Esophagus squamous epithelium (tissue), 5 donors: ENCODE measurements around the gene MRPL43. TPM values are rescaled to one million over a fixed set of nuclear protein-coding genes. Genes with fewer than 3 reads are reported as not detected.
A peak's percentile ranks its signal among the peaks of the same experiment; 100 is the strongest.

Experiments
- DNase-seq: peaks from one replicate; lab custom pipeline; 2025; lab: John Stamatoyannopoulos, UW
- H3K27ac ChIP-seq, 4 donors: fragments of 200-600 bp; sonication (generic); one replicate each; pipeline ENCODE4 v1.5.1; 2016 to 2019; ENCODE audit warnings: mild to moderate bottlenecking in 1 of 4
- H3K27me3 ChIP-seq, 4 donors: fragments of 200-600 bp; sonication (generic); 1 replicate in 3 of 4; 2 replicates in 1 of 4; pipeline versions ENCODE4 v1.5.1 to v1.6.0; 2017 to 2021; ENCODE audit warnings: antibody characterized with exemption in 1 of 4
- H3K36me3 ChIP-seq, 3 donors: fragments of 200-600 bp; sonication (generic); one replicate each; pipeline ENCODE4 v1.5.1; 2016 to 2019
- H3K4me1 ChIP-seq, 3 donors: fragments of 200-600 bp; sonication (generic); one replicate each; pipeline ENCODE4 v1.5.1; 2017 to 2019
- H3K4me3 ChIP-seq, 4 donors: fragments of 200-600 bp; sonication (generic); 1 replicate in 3 of 4; 2 replicates in 1 of 4; pipeline ENCODE4 v1.5.1; 2016 to 2019; ENCODE audit warnings: mild to moderate bottlenecking in 2 of 4, moderate library complexity in 1 of 4
- H3K9me3 ChIP-seq, 3 donors: fragments of 200-600 bp; sonication (generic); one replicate each; pipeline ENCODE4 v1.5.1; 2016 to 2019
- POLR2A ChIP-seq, 4 donors: fragments of 450-650 bp; IDR thresholded peaks; one replicate each; pipeline ENCODE4 v1.6.1; 2017; ENCODE audit warnings: antibody characterized with exemption in 4 of 4, mild to moderate bottlenecking in 4 of 4, moderate library complexity in 3 of 4
- WGBS, 2 donors: methylation state at CpG; one replicate each; pipeline ENCODE4 v1.1.5; 2018; 5-methylcytosine and 5-hydroxymethylcytosine counted together
- intact Hi-C: fragments of 100-400 bp; cut with DNase I; formaldehyde crosslinking; loops from one replicate; pipeline ENCODE4 v1.15.0; 2022
- total RNA-seq, 4 donors: library from RNA; depleted of rRNA; stranded (reverse); fragments of >200 nt; gene quantifications; one replicate each; pipeline ENCODE4 v1.1.0, GENCODE V29; 2016
- TF ChIP-seq, protein P1 (sequence below), 6 experiments: fragments of 450-650 bp in 4 of 6; fragments of 200-600 bp in 2 of 6; sonication (generic) in 2 of 6; IDR thresholded peaks; one replicate each; pipeline ENCODE4 v1.5.1; 2016 to 2019; ENCODE audit warnings: antibody characterized with exemption in 6 of 6, mild to moderate bottlenecking in 4 of 6, moderate library complexity in 4 of 6
- donor health status: DM: yes; HTN: yes; CAD: no.

The MRPL43 gene
- total RNA-seq, 4 donors from 2014 or later = 52.7 to 71.9 (median 60.7) TPM

DNA sequence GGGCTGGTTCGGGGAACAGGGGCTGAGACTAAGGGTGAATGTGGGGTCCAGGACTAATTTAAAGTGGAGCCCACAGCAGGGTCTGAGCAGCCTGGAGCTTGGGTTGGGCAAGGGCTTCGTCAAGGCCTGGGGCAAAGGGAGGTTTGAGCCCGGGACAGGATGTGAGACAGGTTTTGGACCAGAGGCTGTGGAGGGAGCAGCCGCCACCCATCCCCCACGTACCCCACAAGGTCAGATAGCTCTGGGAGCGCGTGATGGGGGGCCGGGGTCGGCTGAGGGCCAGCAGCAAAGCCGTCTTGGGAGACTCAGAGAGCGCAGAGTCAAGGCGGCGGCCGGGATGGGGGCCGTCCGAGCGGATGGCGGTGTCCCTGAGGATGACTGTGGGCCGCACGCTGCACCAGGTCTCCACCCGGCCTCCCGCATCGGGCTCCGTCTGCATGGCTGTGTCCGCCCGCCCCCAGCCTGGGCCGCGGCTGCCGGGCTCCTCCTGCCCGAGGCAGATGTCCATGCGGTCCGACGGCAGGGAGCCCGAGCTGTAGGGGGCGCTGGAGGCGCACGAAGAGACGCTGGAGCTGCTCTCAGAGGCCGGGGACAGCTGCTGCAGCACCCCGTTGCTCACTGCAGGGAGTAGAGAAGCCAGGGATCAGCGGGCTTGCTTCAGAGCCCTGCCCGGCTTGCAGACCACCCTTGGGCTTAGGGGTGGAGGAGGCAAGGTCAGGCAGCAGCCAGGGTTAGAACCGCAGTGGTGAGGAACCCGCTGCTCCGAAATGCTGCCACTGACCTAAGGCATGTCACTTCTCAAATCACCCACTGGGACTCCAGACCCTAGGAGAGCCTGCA, 31.5 kb upstream of the MRPL43 start:
- Histone ChIP-seq H3K27ac (no peak overlapping the region), H3K36me3 (no peaks in the 10 kb centered on the region), H3K4me3 (peak overlapping the region in 1 of 4 donors; percentile 4), H3K4me1 (peaks cover 7 to 17% (median 12%) of the 10 kb centered on the region in 3 donors), H3K27me3 (peaks cover 0 to 55% (median 0%) of the 10 kb centered on the region in 4 donors), H3K9me3 (no peaks in the 10 kb centered on the region)
- TF ChIP-seq, protein P1, sequence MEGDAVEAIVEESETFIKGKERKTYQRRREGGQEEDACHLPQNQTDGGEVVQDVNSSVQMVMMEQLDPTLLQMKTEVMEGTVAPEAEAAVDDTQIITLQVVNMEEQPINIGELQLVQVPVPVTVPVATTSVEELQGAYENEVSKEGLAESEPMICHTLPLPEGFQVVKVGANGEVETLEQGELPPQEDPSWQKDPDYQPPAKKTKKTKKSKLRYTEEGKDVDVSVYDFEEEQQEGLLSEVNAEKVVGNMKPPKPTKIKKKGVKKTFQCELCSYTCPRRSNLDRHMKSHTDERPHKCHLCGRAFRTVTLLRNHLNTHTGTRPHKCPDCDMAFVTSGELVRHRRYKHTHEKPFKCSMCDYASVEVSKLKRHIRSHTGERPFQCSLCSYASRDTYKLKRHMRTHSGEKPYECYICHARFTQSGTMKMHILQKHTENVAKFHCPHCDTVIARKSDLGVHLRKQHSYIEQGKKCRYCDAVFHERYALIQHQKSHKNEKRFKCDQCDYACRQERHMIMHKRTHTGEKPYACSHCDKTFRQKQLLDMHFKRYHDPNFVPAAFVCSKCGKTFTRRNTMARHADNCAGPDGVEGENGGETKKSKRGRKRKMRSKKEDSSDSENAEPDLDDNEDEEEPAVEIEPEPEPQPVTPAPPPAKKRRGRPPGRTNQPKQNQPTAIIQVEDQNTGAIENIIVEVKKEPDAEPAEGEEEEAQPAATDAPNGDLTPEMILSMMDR (IDR thresholded peaks at IDR 0.05) = peak in 5 of 6 experiments; percentile 50 to 79 (median 68)
- TF ChIP-seq POLR2A (IDR thresholded peaks at IDR 0.05) = no peak
- intact Hi-C loops = no loop called here
- WGBS, 2 donors = 12 to 34% methylated on average over 8 to 15 of the region's 45 CpGs
- no peak for DNase-seq

DNA sequence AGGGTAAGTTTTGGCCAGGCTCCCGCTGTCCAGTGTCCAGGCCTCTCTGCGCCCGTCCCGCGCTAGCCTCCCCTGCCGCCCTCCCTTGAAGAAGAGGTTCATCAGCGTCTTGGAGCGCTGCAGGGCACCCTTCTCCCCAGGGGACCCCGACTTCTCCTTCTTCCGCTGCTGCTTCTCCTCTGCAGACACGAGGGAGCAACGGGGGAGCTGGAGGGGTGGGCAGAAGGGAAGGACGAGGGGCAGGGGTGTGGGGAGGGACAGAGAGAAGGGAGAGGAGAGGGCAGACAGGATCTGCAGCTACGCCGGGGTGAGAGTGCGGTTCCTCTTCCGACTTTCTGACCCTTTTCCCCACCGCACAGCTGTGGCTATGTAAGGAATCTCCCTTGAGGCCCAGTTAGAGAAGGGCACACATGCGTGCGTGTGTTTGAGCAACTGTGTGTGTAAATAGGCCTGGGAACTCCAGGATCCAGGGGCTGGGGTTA, 30.9 kb upstream of the MRPL43 start:
- Histone ChIP-seq H3K27ac (no peak overlapping the region), H3K36me3 (no peaks in the 10 kb centered on the region), H3K27me3 (peaks cover 0 to 55% (median 0%) of the 10 kb centered on the region in 4 donors), H3K4me3 (no peak overlapping the region), H3K9me3 (no peaks in the 10 kb centered on the region), H3K4me1 (peaks cover 13 to 24% (median 15%) of the 10 kb centered on the region in 3 donors)
- intact Hi-C loops = no loop called here
- TF ChIP-seq, protein P1 (IDR thresholded peaks at IDR 0.05) = no peak
- no peak for TF ChIP-seq POLR2A (IDR thresholded peaks at IDR 0.05)
- no peak for DNase-seq
- 52 to 55% methylated on average over 8 to 18 of the region's 20 CpGs for WGBS, 2 donors

DNA sequence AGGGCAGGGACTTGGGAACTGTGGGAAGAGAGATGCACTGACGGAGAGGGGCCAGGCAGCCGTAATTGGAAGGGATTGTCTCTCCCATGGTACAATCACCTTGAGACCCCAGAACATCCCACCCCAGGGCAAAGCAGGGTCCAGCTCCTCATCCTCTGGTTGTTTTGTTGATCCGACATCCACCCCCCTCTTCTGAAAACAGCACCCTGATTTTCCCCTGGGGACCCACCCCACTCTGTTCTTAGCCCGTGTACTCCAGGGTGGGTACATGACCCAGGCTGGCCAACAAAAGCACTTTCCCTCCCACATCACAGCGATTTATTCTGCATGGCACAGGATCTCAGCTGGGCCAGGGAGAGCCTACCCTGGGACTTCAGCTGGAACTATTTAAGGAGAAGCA, 29.5 kb upstream of the MRPL43 start:
- DNase-seq = no peak
- Histone ChIP-seq H3K27ac (no peak overlapping the region), H3K27me3 (peaks cover 0 to 55% (median 0%) of the 10 kb centered on the region in 4 donors), H3K36me3 (no peaks in the 10 kb centered on the region), H3K9me3 (no peaks in the 10 kb centered on the region), H3K4me1 (peaks cover 15 to 37% (median 22%) of the 10 kb centered on the region in 3 donors), H3K4me3 (no peak overlapping the region)
- 66 to 86% methylated on average over 3 to 5 of the region's 5 CpGs for WGBS, 2 donors
- TF ChIP-seq, protein P1 (IDR thresholded peaks at IDR 0.05) = no peak
- no peak for TF ChIP-seq POLR2A (IDR thresholded peaks at IDR 0.05)
- intact Hi-C loops = no loop called here

DNA sequence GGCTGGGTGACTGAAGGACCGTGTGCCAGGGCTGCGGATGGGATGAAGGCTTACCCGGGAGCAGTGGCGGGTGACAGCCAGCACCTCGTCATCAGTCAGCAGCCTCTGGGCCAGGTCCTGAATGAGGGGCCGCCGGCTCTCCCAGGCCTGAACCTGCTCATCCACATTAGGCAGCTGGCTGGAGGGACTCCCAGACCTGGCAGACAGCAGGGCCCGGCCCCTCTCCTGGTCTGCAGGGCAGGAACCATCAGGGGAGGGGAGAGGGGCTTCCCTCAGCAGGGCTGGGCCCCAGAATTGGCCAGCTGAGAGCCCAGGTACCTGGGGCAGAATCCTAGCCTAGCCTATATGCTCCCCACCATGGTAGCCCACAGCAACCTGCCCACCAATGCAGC, 28.3 kb upstream of the MRPL43 start:
- H3K27me3 ChIP-seq = peaks cover 0 to 44% (median 0%) of the 10 kb centered on the region in 4 donors
- no peak for DNase-seq
- no peak overlapping the region for H3K4me3 ChIP-seq
- H3K9me3 ChIP-seq = no peaks in the 10 kb centered on the region
- peaks cover 15 to 38% (median 22%) of the 10 kb centered on the region in 3 donors for H3K4me1 ChIP-seq
- no CpG with 5 or more reads among the region's 8 CpGs for WGBS, 2 donors
- H3K36me3 ChIP-seq = no peaks in the 10 kb centered on the region
- no peak for TF ChIP-seq POLR2A (IDR thresholded peaks at IDR 0.05)
- TF ChIP-seq, protein P1 (IDR thresholded peaks at IDR 0.05) = no peak
- intact Hi-C loops = no loop called here
- no peak overlapping the region for H3K27ac ChIP-seq

DNA sequence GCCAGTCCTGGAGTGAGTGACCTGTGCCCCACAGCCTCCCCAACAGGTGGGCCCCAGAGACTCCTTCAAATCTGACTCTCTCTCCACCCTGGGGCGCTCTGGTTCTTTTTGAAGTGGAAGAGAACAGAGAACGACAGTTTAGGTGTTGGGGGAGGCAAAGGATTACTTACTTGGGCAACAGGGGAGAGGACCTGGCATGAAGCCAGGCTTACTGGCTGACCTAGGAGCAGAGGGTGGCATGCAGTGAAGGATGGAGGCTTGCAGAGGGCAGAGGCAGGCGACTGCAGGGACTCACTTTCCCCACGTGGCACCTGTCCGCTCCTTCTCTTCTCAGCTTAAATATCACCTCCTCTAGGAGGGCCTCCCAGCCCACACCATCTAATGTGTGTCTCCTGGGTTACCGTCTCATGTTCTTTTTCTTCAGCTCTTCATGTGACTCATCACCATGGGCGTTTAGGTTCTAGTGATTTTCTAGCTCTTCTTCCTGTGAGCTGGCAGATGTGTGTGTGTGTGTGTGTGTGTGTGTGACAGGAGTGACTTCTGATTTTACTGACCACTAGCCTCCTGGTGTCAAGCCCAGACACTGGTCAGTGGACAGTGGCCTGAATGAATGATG, 27.8 kb upstream of the MRPL43 start:
- WGBS, 2 donors = 17 to 31% methylated on average over 2 to 5 of the region's 7 CpGs

More for the DNA sequence above, 27.8 kb upstream of the MRPL43 start:
- Histone ChIP-seq H3K4me3 (no peak overlapping the region), H3K27ac (no peak overlapping the region), H3K4me1 (peaks cover 15 to 38% (median 22%) of the 10 kb centered on the region in 3 donors), H3K9me3 (no peaks in the 10 kb centered on the region), H3K36me3 (no peaks in the 10 kb centered on the region), H3K27me3 (peaks cover 0 to 39% (median 0%) of the 10 kb centered on the region in 4 donors)
- DNase-seq = no peak
- TF ChIP-seq, protein P1 (IDR thresholded peaks at IDR 0.05) = no peak
- intact Hi-C loops = no loop called here
